NCI-H1092 (cell line): ENCODE results near the gene NEK11.

ENCODE experiments used
- DNase-seq: peaks from one replicate; lab custom pipeline; 2025; lab: John Stamatoyannopoulos, UW

NEK11 gene

DNA sequence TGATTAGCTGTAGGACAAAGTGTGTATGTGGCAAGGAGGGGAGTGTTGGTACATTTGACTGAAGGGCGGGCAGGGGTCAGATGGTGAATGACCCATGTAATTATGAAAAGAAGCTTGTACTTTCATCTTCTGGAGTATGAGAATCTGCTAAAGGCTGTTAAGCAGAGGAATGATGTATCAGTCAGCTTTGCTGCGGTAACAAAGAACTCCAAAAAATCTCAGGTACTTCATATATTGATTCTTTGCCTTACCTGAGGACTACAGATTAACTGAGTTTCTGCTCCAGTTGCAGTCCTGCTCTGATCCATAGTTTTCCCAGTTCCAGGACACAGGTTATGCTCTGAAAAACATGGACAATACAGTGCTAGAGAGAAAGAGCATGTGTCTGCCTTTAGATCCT lies 115.1 kb downstream of the NEK11 start:
- no peak for DNase-seq

DNA sequence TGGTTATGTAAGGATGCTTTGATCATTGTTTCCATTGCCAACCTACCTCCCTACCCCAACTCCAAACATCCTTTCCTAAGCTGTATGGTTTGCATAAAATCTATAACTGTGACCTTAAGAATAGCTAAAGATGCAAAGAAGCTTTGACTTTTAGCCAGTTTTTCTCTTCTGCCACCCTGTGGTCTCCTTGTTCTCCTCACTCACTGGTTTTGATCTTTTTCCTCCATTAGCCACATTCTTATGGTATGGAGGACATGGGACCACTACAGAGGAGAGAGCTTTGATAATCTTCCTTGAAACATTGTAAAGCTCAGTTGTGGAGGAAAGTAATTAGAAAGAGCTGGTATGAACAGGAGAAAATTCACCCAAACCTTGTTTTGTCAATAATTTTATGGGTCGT lies 115.9 kb downstream of the NEK11 start:
- no peak for DNase-seq

DNA sequence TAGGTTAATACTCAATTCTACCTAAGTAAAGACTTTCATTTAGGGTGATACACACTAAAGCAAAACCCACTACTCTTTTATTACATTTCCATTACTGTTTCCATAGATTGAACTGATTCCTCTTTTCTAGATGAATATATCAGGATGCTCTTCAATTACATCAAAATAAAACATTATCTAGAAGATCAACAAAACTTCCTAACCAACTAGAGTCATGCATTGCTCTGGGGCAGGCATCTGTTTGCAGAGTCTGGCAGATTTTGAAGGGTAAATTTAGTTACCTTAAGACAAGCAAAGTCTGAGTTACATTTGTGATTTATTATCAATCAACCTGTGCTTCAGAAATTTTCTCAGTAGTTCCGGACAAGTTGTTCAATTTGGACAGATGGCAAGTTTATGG lies 117.1 kb downstream of the NEK11 start:
- no peak for DNase-seq

DNA sequence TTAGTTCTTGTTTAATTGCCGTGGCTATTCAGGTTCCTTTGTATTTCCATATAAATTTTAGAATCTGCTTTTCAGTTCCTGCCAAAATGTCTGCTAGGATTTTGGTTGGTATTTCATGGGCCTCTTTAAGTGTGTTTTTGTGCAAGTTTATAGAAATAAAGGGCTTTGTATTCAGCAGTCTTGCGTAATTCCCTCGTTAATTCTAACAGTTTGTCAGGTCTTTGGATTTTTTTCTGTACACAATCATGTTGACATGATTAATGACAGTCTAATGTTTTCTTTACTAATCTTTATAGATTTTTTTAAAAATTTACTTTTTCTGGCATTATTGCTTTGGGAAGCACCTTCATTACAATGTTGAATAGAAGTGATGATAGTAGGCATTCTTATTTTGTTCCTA lies 120.9 kb downstream of the NEK11 start:
- DNase-seq, result no peak

DNA sequence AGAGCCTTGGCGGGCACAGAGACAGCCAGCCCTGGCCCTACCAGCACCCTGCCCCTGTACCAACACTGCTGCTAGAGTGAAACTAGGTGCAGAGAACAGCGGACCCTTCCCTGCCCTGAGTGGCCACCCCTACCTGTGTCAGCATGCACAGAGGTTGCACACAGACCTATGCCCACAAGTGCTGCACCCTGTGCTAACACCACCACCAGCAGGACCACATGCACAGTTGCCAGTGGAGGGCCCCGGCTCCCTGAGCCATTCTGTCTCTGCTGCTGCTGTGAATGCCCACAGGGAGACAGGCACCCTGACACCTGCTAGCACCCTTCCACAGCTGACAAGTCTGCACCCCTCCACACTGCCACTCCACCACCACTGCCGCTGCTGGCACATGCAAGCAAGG lies 131.8 kb downstream of the NEK11 start:
- no peak for DNase-seq

DNA sequence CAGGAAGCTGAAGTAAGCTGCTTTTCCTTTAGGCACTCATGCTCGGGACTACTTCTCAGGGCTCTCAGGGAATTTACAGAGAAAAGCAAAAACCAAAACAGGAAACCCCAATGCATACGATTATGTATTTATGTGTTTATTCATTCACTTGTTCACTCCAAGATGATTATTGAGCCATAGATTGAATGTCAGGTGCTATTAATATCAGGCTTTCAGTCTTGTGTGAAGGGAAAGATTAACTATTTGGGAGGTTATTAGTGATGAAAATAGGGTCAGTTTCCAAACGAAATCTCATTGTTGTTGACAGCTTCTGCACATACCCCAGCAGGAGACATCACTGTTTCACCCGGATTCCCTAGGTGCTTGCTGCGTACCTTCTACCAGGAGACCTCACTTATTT lies 135.8 kb downstream of the NEK11 start:
- DNase-seq, result no peak

DNA sequence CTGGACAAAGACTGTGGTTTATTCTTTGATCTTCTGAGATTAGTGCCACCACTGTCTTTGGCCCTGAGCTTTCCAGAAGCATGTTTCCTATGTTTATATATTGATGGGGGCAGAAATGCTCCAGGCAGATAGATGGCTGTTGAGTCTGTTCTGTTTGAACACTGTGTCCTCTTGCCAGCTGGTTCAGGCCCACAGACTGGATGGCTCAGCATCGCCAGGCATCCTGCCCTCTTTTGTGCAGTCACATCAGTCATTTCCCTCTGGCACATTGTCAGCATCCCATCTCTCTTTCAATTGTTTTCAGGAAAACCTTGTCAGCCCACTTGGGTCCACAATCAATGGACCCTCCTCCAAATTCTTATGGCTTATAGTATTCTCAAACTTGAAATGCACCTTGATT lies 141.2 kb downstream of the NEK11 start:
- DNase-seq, result no peak

DNA sequence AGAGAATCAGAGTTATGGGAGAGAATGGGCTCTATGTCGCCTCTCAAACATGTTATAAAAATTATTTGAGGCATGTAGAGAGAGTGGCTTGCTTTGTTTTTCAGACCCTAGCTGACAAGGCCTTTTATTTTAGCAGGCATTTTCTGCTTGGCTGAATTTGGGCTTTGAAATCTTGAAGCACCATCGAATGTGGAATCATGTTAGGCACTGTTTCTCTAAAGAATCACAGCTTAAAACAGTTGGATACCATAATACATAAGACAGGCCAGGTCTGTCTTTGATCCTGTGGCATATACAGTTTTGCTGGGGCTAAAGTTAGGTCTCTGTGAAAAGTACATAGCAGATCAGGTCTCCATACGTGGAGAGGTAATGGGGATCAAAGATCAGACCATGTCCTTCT lies 142.7 kb downstream of the NEK11 start:
- no peak for DNase-seq

DNA sequence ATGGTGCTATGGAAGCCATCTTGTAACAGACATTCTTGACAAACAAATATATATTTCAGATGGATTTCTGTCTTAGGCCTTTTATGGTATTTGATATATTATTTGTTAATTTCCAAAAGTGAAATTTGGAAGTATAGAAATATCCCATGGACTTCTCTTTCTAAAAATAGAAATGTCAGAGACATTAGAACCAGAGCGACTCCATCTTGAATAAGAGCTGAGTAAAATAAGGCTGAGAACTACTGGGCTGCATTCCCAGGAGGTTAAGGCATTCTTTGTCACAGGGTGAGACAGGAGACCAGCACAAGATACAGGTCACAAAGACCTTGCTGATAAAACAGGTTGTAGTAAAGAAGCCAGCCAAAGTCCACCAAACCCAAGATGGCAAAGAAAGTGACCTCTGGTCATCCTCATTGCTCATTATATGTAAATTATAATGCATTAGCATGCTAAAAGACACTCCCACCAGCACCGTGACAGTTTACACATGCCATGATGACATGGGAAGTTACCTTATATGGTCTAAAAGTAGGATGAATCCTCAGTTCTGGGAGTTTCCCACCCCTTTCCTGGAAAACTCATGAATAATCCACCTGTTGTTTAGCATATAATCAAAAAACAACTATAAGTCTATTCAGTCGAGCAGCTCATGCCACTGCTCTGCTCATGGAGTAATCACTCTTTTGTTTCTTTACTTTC lies 146.0 kb downstream of the NEK11 start:
- no peak for DNase-seq

DNA sequence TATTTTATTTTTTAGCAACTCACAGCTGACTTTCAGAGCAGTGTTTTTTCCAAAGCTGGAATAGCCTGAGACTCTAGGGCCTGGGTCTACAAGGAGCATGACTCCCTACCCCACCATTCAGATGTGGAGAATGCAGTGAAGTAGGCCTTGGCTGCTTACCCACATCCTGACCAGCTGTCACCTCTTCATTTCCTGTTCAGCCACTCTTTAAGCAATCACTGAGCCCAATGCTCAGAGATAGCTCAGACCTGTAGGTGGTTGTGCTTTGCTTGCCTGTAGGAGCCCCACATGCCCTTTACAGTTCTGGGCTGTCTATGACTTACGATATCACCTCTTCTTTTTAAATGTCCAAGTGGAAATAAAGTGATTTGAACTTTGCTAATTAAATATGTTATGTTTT lies 148.1 kb downstream of the NEK11 start:
- DNase-seq, result no peak

DNA sequence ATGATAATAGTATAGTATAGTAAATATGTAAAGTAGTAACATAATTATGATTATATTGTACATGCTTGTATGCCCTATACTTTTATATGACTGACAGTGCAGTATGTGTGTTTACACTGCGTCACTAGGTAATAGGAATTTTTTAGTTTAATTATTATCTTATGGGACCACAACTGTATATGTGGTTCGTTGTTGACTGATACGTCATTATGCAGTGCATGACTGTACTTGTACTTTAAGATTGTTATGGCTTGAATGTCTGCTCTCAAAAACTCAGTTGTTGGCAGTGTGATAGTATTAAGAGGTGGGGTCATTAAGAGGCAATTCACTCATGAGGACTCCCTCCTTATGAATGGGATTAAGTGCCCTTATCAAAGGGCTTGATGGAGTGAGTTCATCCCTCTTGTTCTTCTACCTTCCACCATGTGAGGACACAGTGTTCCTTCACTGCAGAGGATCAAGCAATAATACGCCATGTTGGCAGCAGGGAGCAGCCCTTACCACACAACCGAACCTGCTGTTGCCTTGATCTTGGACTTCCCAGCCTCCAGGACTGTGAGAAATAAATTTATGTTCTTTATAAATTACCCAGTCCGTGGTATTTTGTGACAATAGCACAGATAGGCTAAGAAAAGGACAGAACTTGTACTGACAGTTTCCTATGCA lies 152.2 kb downstream of the NEK11 start:
- no peak for DNase-seq

DNA sequence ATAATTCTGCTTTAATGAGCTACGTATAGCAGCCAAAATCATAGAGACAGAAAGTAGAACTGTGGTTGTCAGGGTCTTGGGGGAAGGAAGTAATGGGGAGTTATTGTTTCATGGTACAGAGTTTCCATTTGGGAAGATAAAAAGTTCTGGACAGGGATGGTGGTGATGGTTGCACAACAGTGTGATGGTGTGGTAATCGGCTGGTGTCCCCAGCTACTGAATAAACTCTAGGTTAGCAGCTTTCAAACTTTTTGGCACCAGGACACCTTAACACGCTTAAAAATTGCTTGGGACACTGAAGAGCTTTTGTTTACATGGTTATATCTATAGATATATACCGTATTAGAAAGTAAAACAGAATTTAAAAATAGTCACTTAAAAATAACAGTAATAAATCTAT lies 166.0 kb downstream of the NEK11 start:
- no peak for DNase-seq

DNA sequence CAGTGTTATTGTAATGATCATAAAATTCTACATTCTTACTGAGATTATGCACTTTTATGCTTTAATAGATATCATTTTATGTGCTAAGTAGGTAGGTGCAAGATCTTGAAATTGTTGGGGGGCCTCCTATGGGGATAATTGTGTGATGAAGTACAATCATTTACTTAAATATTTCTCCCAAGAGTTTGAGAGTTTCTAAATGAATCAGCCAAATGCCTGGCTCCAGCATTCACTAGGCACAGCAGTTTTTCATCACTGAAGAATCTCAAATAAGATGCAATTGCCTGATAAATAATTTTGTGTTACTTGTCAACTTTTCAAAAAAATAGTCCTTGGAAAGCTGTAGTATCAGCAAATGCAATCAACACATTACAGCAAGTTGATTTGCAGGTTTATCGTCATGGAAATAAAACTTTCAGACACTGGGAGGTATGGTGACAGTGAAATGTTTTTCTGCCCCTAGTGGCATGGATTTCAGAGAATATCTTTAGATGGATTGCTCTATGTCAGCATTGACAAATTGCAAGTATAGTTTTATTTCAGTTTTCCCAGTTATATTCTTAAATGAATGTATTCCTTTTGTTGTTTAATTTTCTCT lies 167.1 kb downstream of the NEK11 start:
- DNase-seq, result no peak

DNA sequence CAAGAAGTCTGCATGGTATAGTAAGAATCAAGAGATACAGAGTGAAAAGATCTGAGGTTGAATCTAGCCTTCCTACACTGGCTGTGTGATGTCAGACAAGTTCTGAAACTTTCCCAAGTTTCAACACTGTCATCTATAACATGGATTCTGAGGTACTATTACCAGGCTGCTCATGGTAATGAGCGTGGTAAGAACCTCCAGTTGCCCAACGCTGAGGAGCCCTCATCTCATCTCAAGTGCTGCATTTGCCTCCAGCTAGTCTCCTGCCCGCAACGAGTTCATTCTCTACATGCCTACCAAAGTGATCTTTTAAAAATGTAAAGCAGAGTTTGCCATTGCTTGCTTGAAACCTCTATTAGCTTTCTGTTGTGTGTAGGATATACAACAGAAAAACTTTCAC lies 168.1 kb downstream of the NEK11 start:
- DNase-seq, result no peak

DNA sequence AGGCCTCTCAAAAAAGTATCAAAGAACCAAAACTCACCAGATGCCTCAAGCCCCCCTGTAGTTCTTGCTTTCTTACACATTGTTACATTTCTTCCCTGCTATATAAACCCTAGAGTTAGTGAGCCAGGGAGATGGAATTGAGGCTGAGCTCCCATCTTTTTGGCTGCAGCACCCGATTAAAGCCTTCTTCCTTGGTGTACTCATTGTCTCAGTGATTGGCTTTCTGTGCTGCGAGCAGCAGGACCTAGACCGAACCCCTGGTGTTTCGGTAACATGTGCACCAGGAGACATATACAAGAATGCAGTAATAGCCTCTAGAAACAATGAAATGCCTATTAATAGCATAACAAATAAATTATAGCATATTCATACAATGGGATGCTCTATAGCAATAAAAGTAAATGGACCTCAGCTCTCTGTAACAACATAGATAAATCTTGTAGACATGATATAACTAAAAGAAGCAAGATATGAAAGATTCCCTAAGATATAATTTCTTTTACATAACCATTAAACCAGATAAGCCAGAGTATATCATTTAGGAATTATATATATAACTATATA lies 174.0 kb downstream of the NEK11 start:
- no peak for DNase-seq

DNA sequence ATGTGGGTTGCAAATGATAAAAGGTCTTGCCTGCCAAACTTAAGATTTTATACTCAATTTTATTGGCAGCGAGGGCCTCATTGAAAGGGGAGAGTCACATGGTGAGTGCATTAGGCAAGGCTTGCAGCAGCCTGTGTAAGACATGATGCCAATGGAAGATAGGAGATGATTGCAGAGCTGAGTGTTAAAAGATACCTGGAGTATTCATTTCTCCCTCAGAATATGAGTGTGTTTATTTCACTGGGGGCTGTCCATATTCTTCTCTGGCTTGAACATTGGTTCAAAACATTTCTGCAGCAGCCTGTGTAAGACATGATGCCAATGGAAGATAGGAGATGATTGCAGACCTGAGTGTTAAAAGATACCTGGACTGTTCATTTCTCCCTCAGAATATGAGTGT lies 189.7 kb downstream of the NEK11 start:
- DNase-seq, result no peak

DNA sequence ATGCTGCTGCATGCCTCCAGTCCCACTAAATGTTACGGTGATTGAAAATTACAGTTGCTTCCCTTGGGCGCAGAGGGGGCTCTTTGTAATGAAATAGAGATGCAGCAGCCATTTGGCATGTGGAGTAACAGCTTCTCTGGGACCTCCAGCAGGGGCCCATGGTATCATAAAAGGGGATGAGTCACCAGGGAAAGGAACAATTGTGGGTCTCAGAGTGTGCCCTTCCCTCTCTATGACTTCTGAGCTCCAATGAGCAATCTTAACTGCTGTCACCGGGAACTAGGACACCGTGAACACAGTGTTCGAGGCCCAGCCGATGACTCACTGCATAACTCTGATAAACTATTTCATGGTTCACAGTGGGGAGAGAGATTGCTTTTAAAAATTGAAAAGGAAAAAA lies 190.1 kb downstream of the NEK11 start:
- DNase-seq, result no peak

DNA sequence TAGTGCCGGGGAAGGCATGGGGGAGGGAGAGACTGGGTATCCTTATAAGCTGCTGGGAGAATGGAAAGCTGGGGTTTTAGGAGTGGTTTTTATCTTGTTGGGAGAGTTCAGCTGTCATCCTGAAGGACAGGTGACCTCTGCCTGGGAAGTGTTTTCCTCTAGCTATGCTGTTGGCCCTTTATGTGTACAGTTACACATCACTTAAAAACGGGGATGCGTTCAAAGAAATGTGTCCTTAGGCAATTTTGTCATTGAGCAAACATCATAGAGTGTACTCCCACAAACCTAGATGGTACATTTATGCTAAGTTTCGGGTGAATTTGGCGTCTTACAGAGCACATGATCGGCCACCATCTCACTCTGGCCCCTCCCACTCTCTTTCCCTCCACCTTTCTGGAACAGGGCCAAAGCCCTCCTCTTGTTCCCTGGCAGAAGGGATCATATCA lies 190.6 kb downstream of the NEK11 start:
- no peak for DNase-seq

DNA sequence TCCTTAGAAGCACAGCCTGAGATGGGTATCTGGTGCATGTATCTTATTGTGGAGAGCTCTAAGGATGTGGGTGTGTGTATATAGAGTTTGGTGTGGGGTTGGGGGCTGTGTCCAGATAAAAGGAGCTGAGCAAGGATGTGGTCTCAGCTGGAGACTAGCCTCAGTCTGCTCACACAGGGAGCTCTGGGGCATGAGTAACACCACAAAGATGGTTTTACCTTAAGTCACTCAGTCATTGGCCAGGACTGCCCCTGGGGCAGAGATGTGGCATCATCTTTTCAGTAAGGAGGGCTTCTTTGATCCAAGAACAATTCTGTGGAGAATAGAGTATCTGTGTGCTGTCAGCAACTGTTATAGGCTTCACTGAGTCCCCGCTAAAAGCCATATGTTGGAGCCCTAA lies 191.5 kb downstream of the NEK11 start:
- no peak for DNase-seq

DNA sequence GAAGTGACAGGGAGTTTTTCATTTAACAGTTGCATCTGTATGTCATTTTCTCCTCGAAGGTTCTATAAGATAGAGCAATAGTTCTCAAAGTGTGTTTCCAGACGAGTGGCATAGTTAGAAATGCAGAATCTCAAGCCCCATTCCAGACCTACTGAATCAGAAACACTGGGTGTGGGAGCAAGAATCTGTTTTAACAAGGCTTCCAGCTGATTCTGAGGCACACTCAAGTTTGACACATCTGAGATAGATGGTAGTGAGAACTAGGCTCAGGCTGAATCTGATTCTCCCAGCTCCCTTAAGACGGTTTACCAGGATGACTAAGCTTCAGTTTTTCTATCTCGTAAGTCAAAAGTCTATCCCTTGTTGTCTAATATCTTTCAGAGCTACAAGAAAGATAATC lies 195.1 kb downstream of the NEK11 start:
- no peak for DNase-seq

DNA sequence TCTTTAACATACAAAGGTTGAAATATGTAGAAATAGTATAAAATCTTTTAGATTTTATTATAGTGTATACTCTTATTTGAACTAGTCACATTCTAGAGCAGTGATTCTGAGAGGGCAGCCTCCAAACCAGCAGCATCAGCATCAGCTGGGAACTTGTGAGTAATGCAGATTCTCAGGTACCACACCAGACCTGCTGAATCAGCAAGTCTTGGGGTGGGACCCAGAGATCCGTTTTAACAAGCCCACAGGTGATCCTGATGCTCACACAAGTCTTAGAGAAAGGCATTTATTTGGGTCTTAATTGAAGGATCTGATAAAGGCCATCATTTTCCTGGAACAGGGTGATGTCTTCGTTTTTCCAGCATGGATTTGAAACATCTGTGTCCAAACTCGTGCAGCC lies 195.9 kb downstream of the NEK11 start:
- no peak for DNase-seq

DNA sequence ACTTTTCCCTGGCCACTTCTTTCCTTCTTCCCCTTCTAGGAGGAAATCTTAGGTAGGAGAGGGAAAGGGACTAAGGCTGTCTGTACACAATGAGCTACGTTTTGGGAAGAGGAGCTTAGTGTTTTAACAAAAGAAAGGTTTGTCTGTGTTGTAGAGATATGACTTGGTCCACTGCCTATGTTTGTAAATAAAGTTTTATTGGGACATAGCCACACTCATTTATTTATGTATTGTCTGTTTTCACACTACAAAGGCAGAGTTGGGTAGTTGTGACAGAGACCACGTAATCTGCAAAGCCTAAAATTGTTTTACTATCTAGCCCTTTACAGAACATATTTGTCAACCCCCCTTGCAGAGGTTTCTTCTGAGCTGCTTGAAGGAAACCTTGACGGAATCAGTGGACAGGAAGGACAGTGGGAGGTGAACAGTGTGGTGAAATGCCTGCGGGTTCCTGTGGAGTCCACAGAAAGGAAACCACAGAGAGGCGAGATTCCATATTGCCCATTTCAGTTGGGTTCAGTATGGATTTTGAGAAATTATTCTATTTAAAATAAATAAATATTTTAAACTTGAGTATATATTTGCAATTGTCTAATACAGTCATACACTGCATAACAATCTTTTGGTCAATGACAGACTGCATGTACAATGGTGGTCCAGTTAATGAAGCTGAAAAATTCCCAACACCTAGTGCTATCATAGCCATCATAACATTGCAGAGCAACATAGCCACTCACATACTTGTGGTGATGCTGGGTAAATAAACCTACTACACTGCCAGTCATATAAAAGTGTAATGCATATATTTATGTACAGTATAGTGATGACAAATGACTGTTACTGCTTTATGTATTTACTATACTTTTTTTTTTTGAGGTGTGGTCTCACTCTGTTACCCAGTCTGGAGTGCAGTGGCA lies 197.0 kb downstream of the NEK11 start:
- no peak for DNase-seq
